KOPT-K1 (cell line): ENCODE measurements around the gene TRPC4AP.
"Not testable (repeated sequence)": the region's sequence is repeated elsewhere in the genome, so short reads cannot be mapped to it uniquely, and the experiment has no call there.

Source experiments
- H3K27ac ChIP-seq: fragments of 200-600 bp; sonication (generic); 2 replicates; pipeline ENCODE4 v1.5.1; 2016; ENCODE audit warnings: antibody characterized with exemption, mild to moderate bottlenecking, low read depth, low read length; ENCODE audit not compliant: poor library complexity, severe bottlenecking
- H3K36me3 ChIP-seq: fragments of 200-600 bp; sonication (generic); 2 replicates; pipeline ENCODE4 v1.5.1; 2017; ENCODE audit warnings: antibody characterized with exemption, mild to moderate bottlenecking, low read length, moderate library complexity; ENCODE audit not compliant: insufficient read depth
- H3K9me3 ChIP-seq: fragments of 200-600 bp; sonication (generic); 2 replicates; pipeline ENCODE4 v1.5.1; 2017; ENCODE audit warnings: antibody characterized with exemption, low read length, mild to moderate bottlenecking; ENCODE audit not compliant: insufficient read depth, poor library complexity, severe bottlenecking

Gene TRPC4AP

DNA sequence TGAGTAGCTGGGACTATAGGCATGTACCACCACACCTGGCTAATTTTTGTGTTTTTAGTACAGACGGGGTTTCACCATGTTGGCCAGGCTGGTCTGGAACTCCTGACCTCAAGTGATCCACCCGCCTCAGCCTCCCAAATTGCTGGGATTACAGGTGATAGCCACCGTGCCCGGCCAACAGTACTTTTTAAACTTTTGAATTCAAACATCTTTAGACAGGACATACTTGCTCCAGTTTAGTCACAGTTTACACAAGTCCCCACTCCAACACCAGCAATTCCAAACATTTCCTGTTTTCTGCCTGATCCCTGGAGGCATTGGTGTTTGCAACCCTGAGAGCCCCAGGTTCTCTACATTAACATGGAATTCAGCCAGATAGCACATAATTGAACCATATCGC is 40.0 kb downstream of the TRPC4AP start:
- not testable (repeated sequence) for H3K9me3 ChIP-seq, H3K27ac ChIP-seq
- peaks cover 88% of the 10 kb centered on the region for H3K36me3 ChIP-seq

- H3K27ac ChIP-seq: no peak overlapping the region
- H3K36me3 ChIP-seq: peaks cover 88% of the 10 kb centered on the region
- H3K9me3 ChIP-seq: no peaks in the 10 kb centered on the region
Measured at GRCh38 chr20:35049776-35050352, 42.7 kb downstream of the TRPC4AP start.

DNA sequence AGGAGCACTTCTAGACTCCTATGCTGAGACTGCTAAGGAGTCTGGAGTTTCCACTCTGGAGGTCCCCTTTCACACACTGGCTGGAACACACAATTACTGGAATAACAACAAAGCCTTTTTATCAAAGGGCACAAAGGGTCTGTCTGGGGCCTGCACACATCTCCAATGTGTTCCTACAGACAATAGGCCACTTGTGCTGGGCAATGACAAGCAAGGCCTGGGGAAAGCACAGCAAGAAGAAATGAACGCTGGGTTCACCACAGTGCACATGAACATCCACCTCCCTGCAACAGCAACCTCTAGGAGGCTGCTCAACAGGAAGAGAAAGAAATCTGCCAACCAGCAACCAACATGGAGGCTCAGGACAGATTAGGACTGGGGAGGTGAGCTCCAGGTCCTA is 43.9 kb downstream of the TRPC4AP start:
- Histone ChIP-seq H3K36me3 (peaks cover 88% of the 10 kb centered on the region), H3K27ac (no peak overlapping the region), H3K9me3 (no peaks in the 10 kb centered on the region)

GRCh38 chr20:35042268-35042667 is 50.3 kb downstream of the TRPC4AP start:
- no peak overlapping the region for H3K27ac ChIP-seq
- H3K9me3 ChIP-seq: no peaks in the 10 kb centered on the region
- H3K36me3 ChIP-seq: peaks cover 94% of the 10 kb centered on the region

DNA sequence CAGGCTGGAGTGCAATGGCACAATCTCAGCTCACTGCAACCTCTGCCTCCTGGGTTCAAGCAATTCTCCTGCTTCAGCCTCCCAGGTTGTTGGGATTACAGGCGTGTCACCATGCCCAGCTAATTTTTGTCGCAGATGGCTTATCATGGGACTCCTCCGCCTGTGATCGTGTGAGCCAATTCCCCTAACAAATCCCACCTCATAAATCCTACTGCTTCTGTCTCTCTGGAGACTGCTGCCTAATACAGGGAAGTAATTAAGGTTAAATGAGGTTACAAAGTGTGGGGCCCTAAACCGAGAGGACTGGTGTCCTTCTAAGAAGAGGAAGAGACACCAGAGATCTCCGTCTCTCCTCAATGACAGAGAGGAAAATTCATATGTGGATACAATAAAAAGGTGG is 52.0 kb downstream of the TRPC4AP start:
- Histone ChIP-seq H3K36me3 (peaks cover 93% of the 10 kb centered on the region), H3K9me3 (no peaks in the 10 kb centered on the region), H3K27ac (no peak overlapping the region)

DNA sequence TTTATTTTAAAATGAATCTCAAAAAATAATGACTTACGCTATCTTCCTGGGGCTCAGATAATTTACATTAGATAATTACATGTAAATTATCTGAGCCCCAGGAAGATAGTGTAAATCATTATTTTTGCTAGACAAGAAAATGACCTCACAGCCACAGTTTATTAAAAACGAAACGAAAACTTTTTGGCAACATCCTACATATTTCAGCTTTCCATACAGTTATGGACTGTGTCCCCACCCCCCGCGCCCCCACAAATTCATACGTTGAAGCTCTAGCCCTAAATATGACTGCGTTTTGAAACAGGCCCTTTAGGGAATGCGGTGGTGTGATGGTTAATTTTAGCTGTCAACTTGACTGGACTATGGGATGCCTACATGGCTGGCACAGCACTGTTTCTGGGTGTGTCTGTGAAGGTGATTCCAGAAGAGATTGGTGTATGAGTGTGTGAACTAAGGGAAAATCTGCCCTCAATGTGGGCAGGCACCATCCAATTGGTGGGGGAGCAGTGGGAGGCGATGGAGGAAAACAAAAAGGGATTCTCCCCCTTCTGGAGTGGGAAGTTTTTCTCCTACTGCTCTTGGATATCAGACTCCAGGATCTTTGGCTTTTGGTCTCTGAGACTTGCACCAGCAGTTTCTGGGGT is 52.6 kb downstream of the TRPC4AP start:
- Histone ChIP-seq H3K36me3 (peaks cover 93% of the 10 kb centered on the region), H3K27ac (no peak overlapping the region), H3K9me3 (no peaks in the 10 kb centered on the region)

DNA sequence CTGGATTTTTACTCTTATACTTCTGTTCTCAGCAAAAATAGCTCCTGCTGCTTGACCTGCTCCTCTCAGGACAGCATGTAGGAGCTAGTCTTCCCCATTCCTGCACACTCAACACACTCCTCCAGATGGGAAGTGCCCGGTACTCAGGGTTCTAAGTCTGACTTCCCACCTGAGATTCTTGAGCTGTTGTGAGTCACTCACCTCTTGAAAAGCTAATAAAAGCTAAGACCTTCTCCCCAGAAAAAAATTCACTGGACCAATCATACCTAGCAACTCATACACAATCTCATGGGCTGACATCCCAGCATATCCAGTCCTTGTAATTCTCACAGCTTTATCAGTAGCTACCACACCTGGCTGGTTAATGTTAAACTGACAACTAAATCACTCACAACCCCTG is 53.5 kb downstream of the TRPC4AP start:
- H3K27ac ChIP-seq: no peak overlapping the region
- H3K9me3 ChIP-seq: no peaks in the 10 kb centered on the region
- H3K36me3 ChIP-seq: peaks cover 93% of the 10 kb centered on the region

DNA sequence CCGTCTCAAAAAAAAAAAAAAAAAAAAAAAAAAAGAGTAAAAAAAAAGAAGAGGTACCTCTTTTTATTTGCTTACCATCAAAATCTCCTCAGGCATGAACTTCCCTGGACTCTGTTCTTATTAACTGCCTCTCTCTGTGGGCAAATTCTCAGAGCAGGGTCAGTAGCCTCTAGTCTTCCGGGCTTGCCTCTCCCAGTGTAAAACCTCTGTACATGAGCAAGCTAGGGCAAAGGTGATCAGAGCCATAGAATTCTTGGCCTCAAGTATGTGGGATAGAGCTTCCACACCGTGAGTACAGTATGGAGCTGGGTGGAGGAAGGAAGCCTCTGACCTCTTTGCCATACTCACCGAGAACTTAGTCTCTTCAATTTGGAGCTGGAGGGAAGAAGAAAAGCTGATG is 58.5 kb downstream of the TRPC4AP start:
- Histone ChIP-seq H3K9me3 (no peaks in the 10 kb centered on the region), H3K27ac (no peak overlapping the region), H3K36me3 (peaks cover 88% of the 10 kb centered on the region)

DNA sequence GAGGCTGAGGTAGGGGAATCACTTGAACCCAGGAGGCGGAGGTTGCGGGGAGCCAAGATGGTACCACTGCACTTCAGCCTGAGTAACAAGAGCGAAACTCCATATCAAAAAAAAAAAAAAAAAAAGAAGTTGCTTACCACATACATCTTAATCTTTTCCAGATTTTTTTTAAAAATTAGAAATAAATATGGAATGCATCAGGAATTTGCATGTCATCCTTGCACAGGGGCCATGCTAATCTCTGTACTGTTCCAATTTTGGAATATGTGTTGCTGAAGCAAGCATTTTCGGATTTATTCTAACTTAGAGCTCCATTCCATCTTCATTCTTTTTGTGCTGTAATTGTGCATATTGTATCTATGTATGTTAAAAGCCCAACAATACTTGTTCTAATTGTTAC is 62.5 kb downstream of the TRPC4AP start:
- Histone ChIP-seq H3K9me3 (no peaks in the 10 kb centered on the region), H3K36me3 (peaks cover 93% of the 10 kb centered on the region), H3K27ac (no peak overlapping the region)

DNA sequence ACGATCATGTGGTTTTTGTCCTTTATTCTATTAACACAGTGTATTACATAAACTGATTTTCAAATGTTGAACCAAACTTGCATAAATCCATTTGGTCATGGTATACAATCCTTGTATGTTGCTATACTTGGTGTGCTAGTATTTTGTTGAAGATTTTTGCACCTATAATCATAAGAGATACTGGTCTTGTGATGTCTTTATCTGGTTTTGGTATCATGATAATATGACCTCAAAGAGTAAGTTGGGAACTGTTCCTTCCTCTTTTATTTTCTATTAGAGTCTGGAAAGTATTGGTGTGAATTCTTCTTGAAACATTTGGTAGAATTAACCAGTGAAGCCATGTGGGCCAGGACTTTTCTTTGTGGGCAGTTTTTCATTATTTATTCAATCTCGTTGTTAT is 65.3 kb downstream of the TRPC4AP start:
- Histone ChIP-seq H3K36me3 (peaks cover 95% of the 10 kb centered on the region), H3K9me3 (no peaks in the 10 kb centered on the region), H3K27ac (no peak overlapping the region)

GRCh38 chr20:35025116-35025515 is 67.5 kb downstream of the TRPC4AP start:
- H3K27ac ChIP-seq: no peak overlapping the region
- peaks cover 95% of the 10 kb centered on the region for H3K36me3 ChIP-seq

GRCh38 chr20:35023624-35024023 is 69.0 kb downstream of the TRPC4AP start:
- H3K36me3 ChIP-seq: peaks cover 99% of the 10 kb centered on the region
- H3K9me3 ChIP-seq: no peaks in the 10 kb centered on the region
- H3K27ac ChIP-seq: no peak overlapping the region

More at GRCh38 chr20:35025116-35025515, 67.5 kb downstream of the TRPC4AP start:
- H3K9me3 ChIP-seq: no peaks in the 10 kb centered on the region

DNA sequence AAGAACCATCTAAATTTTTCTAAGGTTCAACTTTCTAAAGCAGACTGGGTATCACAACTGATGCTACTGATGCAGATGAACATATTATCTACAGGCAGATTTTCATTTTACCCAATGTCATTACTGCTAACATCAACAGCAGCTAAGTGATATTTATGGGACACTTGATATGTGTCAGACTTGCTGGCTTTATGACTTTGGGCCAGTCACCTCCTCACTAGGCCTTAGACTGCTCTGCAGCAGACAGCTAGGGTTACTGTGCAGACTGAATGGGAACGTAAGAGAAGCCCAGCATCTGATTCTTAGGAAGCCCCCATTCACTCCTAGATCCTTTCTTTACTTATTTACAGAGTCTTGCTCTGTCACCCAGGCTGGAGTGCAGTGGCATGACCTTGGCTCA is 70.8 kb downstream of the TRPC4AP start:
- H3K36me3 ChIP-seq: peaks cover 98% of the 10 kb centered on the region
- no peak overlapping the region for H3K27ac ChIP-seq
- no peaks in the 10 kb centered on the region for H3K9me3 ChIP-seq

DNA sequence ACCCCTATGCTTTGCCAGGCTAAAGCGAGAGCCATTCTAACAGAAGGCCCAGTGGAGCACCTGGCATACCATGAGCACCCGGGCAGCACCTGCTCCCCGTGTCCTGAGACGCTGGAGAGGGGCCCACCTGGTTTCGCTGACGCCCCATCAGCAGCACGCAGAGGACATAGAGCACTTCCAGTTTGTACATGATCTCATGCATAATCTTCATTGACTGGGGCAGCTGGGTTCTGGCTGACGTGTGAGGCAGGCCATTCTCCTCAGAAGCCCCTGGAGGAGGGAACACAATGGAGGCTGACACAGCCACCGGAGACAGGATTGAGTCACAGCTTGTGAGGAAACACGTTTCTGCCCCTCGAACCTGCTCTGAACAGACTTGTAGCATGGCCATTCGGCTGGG is 71.5 kb downstream of the TRPC4AP start:
- no peaks in the 10 kb centered on the region for H3K9me3 ChIP-seq
- peaks cover 99% of the 10 kb centered on the region for H3K36me3 ChIP-seq
- H3K27ac ChIP-seq: no peak overlapping the region

- no peaks in the 10 kb centered on the region for H3K9me3 ChIP-seq
- peaks cover 99% of the 10 kb centered on the region for H3K36me3 ChIP-seq
- no peak overlapping the region for H3K27ac ChIP-seq
Measured at GRCh38 chr20:35020108-35020928, 72.3 kb downstream of the TRPC4AP start.
